ENCODE measurements around the gene ZNF335.

ZNF335 gene

GRCh38 chr20:45971675-45972499 lies at the start of gene ZNF335:
TSS of gene ZNF335 (minus strand) at chr20:45972203. CDS start at chr20:45971410, 793 bp downstream.
- peak; percentile 90 for DNase-seq (ENCODE audit: low read depth)

GRCh38 chr20:46020555-46020954 lies 48.6 kb upstream of the ZNF335 start:
- no peak for DNase-seq (ENCODE audit: low read depth)

DNA sequence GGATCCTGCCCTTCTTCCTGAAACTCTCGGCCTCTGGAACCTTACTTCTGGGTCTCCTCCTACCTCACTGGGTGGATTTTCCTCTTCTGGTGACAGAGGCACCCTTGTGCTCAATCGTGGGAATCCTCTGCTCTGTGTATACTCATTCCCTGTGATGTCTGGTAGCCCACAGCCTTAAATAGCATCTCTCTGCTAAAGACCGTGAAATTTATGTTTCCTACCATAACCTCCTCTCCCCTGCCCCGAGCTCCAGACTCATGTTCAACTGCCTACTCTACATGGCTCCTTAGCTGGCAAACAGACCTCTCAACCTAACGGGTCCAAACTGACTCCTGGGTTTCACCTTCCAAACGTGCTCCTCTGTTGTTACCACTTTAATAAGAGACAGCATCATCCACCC lies 46.6 kb upstream of the ZNF335 start:
- no peak for DNase-seq (ENCODE audit: low read depth)

- no peak for DNase-seq (ENCODE audit: low read depth)
These were observed 46.1 kb upstream of the ZNF335 start for GRCh38 chr20:46018112-46018511.

GRCh38 chr20:46017272-46017671 lies 45.3 kb upstream of the ZNF335 start:
- DNase-seq (ENCODE audit: low read depth): no peak

DNA sequence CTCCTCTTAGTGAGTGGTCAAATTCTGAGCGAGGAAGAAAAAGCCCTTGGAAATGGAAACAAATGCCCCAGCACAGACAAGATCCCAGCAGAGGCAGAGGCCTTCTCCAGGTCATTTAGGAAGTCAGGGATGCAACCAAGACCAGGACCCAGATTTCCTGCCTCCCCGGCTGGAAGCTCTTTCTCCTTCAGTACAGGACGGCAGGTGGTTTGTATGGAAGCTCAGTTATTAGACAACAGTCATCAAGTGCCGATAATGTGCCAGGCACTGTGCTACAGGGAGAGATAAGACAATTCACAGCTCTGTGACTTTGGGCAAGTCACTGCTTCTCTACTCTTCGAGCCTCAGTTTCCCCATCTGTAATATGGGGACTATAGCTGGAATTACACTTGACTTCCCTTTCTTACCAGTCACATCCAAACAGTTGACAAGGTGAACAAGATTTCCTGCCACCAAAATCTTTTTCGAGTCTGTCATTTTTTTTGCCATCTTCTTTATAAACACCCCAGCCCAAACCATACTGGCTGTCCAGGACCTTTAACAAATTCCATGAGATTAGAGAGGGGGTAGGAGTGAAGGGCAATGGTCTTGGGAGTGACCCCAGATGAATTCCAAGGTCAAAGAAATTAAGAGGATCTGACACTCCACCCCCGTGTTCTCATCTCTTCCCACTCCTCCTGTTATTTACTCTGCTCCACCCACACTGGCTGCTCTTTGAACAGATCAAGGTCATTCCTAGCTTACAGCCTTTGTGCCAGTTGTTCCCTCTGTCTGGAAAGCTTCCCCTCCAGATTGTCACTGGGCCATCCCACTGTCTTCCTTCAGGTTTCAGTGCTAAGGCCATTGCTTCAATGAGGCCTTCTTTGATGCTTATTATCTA lies 42.8 kb upstream of the ZNF335 start:
- DNase-seq (ENCODE audit: low read depth): no peak

GRCh38 chr20:46013829-46014516 lies 42.0 kb upstream of the ZNF335 start:
- no peak for DNase-seq (ENCODE audit: low read depth)

GRCh38 chr20:46013322-46013828 lies 41.4 kb upstream of the ZNF335 start:
- DNase-seq (ENCODE audit: low read depth): no peak

- DNase-seq (ENCODE audit: low read depth): no peak
These were observed 40.9 kb upstream of the ZNF335 start for GRCh38 chr20:46012921-46013320.

DNA sequence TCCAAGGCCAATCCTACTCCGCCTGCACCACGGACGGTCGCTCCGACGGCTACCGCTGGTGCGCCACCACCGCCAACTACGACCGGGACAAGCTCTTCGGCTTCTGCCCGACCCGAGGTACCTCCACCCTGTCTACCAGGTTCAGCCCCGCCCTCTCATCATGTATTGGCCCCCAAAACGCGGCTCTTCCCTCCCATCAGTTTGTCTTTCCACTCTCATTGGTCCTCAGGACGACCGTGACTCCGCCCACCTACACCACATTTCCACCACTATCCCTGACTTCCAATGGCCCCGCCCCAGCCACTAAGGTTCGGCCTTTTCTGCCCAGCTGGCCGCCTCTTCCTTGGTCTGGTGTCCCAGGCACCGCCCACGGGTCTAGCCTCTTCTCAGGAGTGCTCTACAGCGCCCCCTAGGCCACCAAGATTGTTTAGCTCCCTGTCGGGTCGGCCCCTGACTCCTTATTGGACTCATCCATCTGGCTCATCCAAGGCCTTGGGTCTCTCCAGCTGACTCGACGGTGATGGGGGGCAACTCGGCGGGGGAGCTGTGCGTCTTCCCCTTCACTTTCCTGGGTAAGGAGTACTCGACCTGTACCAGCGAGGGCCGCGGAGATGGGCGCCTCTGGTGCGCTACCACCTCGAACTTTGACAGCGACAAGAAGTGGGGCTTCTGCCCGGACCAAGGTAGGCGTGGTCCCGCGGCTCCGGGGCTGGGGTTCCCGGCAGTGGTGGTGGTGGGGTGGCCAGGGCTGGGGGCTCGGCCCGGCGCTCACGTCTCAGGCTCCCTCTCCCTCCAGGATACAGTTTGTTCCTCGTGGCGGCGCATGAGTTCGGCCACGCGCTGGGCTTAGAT lies 39.9 kb upstream of the ZNF335 start:
- no peak for DNase-seq (ENCODE audit: low read depth)

GRCh38 chr20:46010491-46011391 lies 38.7 kb upstream of the ZNF335 start:
- no peak for DNase-seq (ENCODE audit: low read depth)

DNA sequence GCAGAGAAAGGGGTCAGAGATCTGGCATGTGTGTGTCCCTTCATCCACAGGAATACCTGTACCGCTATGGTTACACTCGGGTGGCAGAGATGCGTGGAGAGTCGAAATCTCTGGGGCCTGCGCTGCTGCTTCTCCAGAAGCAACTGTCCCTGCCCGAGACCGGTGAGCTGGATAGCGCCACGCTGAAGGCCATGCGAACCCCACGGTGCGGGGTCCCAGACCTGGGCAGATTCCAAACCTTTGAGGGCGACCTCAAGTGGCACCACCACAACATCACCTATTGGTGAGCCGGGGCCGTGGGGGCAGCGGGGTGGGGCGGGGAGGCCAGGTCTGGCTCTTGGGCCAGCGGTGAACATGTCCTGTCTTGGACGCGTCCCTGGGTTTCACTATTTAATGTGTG lies 37.8 kb upstream of the ZNF335 start:
- no peak for DNase-seq (ENCODE audit: low read depth)

- DNase-seq (ENCODE audit: low read depth): no peak
These were observed 35.7 kb upstream of the ZNF335 start for GRCh38 chr20:46007671-46008070.

DNA sequence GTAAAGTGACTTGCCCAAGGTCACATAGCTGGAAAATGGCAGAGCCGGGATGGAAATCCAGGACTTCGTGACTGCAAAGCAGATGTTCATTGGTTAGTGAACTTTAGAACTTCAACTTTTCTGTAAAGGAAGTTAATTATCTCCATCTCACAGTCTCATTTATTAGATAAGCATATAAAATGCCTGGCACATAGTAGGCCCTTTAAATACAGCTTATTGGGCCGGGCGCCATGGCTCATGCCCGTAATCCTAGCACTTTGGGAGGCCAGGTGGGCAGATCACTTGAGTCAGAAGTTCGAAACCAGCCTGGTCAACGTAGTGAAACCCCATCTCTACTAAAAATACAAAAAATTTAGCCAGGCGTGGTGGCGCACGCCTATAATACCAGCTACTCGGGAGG lies 35.0 kb upstream of the ZNF335 start:
- no peak for DNase-seq (ENCODE audit: low read depth)

- DNase-seq (ENCODE audit: low read depth): no peak
These were observed 34.2 kb upstream of the ZNF335 start for GRCh38 chr20:46006022-46006705.

GRCh38 chr20:46004889-46005473 lies 33.0 kb upstream of the ZNF335 start:
- no peak for DNase-seq (ENCODE audit: low read depth)

- no peak for DNase-seq (ENCODE audit: low read depth)
These were observed 32.2 kb upstream of the ZNF335 start for GRCh38 chr20:46004187-46004586.

GRCh38 chr20:46002008-46002407 lies 30.0 kb upstream of the ZNF335 start:
- DNase-seq (ENCODE audit: low read depth): no peak

DNA sequence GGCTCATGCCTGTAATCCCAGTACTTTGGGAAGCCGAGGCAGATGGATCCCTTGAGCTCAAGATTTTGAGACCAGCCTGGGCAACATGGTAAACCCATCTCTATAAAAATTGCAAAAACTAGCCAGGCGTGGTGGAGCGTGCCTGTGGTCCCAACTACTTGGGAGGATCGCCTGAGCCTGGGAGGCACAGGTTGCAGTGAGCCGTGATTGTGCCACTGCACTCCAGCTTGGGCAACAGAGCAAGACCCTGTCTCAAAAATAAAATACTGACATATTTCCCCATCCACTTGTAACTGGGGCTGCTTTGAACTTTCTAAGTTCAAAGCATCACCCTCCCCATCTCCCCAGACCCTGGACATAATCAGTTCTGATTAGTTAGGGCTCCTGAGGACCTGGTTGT lies 29.5 kb upstream of the ZNF335 start:
- DNase-seq (ENCODE audit: low read depth): no peak

Measured in stimulated activated CD8-positive, alpha-beta memory T cell treated with anti-CD3 and anti-CD28 coated beads, Interleukin-15, amount 100 ng/mL, for 24 hours (primary cell).